NCI-H128 (cell line): Measurements from ENCODE around the gene FGGY.
"Not testable (repeated sequence)": the region's sequence is repeated elsewhere in the genome, so short reads cannot be mapped to it uniquely, and the experiment has no call there.

Experiments
- DNase-seq: peaks from one replicate; lab custom pipeline; 2025; ENCODE audit not compliant: unreplicated experiment; lab: John Stamatoyannopoulos, UW

The FGGY gene

GRCh38 chr1:59609245-59609644 lies 312.4 kb downstream of the FGGY start:
- no peak for DNase-seq

DNA sequence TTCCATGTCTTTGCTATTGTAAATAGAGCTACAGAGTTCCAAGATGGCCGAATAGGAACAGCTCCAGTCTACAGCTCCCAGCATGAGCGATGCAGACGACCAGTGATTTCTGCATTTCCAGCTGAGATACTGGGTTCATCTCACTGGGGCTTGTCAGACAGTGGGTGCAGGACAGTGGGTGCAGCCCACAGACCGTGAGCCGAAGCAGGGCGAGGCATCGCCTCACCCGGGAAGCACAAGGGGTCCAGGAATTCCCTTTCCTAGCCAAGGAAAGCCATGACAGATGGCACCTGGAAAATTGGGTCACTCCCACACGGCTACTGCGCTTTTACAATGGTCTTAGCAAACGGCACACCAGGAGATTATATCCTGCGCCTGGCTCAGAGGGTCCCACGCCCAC lies 313.6 kb downstream of the FGGY start:
- DNase-seq: not testable (repeated sequence)

- DNase-seq: no peak
These were observed 320.5 kb downstream of the FGGY start for GRCh38 chr1:59617434-59617833.

GRCh38 chr1:59619557-59619956 lies 322.7 kb downstream of the FGGY start:
- DNase-seq: no peak

DNA sequence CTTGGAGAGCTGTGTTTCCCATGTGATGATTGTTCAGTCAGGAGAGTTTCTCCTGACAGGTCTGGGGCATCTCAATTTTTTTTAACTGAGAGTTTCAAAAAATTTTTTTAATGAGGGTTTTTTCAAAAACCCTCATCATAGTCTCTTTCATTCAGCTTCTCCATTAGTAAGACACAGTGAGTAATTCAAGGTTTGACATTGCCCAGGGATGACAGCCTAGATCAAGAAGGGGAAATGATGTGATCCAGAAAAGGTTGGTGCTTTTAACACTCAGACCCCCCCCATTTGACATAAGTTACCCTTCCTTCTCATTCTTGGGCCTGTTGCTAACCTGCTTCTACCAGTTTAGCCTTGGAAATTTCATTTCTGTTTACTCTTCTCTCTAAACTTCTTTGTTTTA lies 328.5 kb downstream of the FGGY start:
- DNase-seq: no peak

DNA sequence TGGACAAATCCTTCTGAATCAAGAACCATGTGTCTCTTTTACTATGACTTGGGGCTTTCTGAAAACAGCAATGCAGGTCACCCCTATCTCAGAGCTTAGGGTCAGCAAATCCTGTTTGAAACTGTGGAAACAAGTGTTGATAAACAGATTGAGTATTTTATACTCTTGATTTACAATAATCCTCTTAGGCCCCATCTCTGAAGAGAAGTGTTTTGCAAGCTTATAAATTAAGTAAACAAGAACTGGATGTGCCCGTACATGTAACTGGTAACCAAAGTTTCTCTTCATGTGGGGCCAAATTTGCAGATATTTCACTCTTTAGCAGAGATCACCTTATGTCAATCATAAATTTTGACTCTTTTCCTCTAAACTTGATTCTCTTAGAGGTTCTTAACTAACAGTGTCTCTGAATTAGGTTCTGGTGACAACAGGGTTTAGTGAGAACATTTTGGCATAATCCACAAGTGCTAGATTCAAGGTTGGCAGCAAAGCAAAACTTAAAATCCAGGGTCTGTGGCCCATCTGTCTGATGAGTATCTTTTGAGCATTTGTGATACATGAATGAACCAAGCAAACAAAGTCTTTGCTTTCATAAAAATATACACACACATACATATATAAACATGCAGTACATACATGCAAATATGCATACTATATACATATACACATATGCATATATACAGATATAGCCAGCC lies 334.8 kb downstream of the FGGY start:
- no peak for DNase-seq

DNA sequence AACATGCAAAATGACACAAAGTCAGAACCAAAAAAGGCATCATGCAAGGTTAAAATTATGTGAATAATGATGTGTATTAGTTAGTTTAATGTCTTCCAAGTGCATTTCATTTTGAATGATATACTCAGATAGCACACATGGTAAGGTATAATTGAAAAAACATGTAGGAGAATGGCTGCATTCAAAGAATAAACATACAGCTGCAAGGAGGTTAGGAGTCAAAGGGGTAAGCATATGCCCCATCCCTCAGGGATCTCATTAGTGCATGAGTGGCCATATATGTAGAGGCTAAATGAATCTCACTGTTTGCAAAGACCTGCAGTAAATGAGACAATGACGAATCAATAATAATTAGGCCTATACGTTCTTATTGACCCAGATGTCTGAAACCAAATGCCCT lies 338.2 kb downstream of the FGGY start:
- no peak for DNase-seq

DNA sequence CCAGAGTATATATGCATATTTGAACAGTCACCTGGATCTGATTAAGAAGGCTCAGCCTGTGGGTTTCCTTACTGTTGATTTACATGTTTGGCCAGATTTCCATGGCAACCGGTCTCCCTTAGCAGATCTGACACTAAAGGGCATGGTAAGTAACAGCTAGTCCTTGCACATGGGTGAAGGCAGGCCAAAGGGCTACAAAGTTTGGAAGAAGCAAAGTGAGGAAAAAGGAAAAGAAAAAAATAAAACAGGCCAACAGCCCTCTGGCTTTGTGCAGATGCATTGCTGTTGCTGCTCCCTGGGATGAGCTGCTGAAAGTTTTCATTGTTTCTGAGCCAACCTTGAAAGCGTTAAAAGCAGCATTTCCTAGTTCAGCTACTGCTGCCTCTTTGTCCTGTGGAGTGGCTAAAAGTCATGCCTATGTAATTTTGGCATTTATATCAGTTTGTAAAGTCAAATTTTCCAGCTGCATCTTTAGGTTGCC lies 341.4 kb downstream of the FGGY start:
- DNase-seq: no peak

DNA sequence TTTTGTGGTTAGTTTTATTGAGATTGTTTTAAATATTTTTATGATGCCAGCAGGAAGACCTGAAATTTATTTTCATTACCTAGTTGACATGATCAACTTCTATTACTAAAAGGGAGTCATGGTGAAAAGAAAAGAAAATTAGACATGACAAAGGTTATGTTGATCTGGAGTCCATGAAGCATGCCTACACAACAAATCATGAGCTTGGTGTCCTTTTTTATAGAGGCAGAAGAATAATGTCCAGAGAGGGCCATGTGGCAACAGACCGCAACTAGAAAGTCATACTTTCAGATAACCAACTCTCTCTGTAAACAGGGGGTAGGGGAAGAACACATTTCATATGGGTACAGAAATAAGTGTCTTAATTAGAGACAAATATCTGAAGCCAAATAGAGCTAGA lies 342.4 kb downstream of the FGGY start:
- DNase-seq: no peak

DNA sequence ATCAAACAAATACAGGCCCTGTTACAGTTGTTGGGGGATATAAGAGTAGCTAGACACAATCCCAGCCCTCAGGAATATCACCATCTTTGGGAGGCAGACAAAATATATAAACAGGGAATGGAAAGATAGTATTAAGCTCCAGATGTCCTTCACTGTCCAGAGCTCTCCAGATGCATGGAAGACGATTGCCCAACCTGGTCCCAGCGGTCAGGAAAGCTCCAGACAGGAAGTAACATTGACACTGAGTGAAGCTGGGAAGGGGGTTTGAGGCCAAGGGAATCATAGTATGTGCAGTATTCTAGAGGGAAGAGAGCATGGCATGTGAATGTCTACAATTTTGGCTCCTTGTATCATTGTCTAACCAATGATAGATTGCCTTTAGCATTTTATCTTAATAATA lies 344.0 kb downstream of the FGGY start:
- no peak for DNase-seq

DNA sequence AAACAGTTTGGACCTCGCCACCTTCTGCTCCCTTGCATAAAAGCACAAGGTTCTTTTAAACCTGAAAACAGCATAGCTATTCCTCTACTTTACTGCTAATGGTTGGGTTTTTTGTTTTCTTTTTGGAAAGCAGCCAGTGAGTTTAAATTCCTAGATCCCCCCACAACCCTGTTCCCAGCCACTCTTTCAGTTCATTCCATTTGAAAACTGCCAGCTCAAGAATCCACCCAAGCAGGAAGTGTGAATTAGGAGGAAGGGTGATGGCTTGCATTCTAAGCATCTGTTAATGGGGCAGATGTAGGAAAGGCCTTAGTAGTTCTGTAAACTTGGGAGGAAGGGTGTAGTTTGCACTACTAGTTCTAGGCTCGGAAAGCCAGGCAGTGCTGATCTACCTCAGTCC lies 344.9 kb downstream of the FGGY start:
- DNase-seq: no peak

GRCh38 chr1:59643526-59643925 lies 346.6 kb downstream of the FGGY start:
- DNase-seq: no peak

GRCh38 chr1:59645893-59646292 lies 349.0 kb downstream of the FGGY start:
- no peak for DNase-seq

GRCh38 chr1:59653142-59653958 lies 356.5 kb downstream of the FGGY start:
- not testable (repeated sequence) for DNase-seq

DNA sequence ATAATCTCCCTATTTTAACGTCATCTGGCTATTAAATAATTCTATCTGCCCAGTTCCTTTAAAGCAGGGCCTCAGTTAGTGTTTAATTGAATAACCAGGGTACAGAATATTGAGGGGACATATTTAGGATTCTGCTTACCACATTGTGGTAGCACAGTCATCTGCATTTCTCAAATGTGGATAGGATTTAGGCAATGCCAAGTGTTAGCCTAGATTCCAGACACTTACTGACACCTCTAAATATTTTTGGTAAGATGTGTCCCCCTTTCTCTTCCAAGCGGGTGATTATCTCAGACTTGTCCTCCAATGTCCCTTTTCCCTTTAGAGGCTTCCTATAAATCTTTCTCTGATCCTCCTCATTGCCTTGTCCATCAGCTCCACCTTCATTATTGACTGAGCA lies 357.1 kb downstream of the FGGY start:
- DNase-seq: no peak

GRCh38 chr1:59657873-59658465 lies 361.1 kb downstream of the FGGY start:
- no peak for DNase-seq

DNA sequence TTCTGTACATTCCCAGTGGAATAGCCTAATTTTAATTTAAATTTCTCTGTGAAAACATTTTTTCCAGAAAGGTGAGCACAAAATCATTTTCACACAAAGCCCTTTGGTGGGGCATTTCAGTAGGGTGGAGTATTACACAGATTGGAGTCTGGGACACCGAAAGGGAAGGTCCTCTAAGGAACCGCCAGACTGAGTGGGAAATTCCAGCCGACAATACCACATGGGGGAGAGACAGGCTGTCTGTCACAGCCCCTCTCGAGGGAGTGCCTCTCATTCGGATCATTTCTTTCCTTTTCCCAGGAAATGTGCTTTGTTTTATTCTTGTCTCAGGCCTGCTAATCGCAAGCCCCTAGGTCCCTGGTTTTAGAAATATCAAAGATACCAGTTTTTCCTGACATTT lies 367.3 kb downstream of the FGGY start:
- no peak for DNase-seq

DNA sequence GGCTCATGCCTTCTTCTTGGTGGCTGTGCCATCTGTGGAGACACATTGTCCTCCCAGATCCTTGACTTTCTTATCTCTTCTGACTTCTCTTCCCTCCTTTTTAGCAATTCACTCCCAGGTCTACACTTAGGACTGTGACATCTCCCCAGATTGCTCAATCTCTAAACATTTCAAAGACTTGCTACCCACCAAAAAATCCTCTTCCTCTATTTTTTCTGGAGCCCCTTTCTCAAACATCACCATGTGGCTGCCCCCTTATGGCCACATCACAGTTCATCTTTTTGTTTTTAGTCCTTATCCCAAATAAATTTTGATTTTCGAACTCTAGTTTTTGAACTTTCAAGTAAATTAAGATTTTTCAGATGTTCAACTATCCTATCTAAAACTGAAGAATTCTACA lies 369.2 kb downstream of the FGGY start:
- no peak for DNase-seq

GRCh38 chr1:59667020-59667419 lies 370.1 kb downstream of the FGGY start:
- DNase-seq: no peak

DNA sequence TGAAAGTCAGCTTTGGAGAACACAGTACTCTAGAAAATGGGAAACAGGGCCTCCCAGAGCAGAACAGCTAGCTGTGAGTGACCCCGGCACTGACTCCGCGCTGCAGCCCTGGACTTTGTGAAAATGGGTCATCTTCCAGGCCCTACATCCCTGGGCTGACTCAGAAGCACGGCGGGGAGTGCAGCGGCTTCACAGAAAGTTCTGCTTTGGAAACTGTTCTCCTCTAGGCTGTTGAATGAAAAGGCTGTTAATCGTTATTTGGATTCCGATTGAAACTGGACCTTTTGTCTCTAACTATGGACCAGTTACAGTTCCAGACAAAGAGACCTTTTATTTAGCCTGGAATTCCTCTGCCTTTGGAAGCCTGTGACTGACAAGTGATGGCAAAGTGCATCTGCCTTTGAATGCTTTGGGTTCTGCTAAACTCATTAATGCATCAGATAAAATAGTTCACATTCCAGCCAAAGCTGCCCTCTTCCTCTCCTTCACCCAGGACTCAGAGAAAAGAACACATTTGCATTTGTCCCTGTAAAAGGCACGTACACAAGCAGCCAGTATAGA lies 372.9 kb downstream of the FGGY start:
- DNase-seq: no peak

DNA sequence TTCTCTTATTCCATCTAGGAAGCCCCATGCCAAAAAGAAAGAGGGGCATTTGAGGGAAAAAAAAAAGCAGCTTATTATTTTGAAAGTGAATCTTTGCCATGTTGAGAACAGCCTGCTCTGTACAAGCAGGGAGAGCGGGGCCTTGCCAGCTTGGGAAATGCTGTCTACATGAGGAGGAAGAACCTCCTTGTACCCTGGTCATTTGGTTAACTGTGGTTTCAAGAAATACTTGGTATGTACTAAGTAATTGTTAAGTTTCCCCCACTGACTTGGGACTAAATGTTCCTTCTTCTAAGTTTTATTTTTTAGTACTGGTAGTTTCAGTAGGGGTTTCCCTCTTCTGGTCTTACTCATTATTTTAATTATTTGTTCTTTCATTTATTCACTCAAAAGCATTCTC lies 373.8 kb downstream of the FGGY start:
- DNase-seq: no peak
